IPS-15b (cell line): ENCODE data around the gene RIC8A.
"Not testable (repeated sequence)": the region's sequence is repeated elsewhere in the genome, so short reads cannot be mapped to it uniquely, and the experiment has no call there.

Experiments
- H3K27me3 ChIP-seq: one replicate; pipeline ENCODE4 v1.6.1; 2013; ENCODE audit warnings: low read length; ENCODE audit not compliant: control insufficient read depth, insufficient read depth
- H3K36me3 ChIP-seq: one replicate; pipeline ENCODE4 v1.6.1; 2013; ENCODE audit warnings: low read length; ENCODE audit not compliant: control insufficient read depth, insufficient read depth
- H3K4me1 ChIP-seq: one replicate; pipeline ENCODE4 v1.6.1; 2013; ENCODE audit warnings: mild to moderate bottlenecking, low read length; ENCODE audit not compliant: control insufficient read depth, insufficient read depth
- H3K4me3 ChIP-seq: one replicate; pipeline ENCODE4 v1.5.1; 2013; ENCODE audit warnings: low read depth, low read length
- H3K9ac ChIP-seq: one replicate; pipeline ENCODE4 v1.6.1; 2013; ENCODE audit warnings: low read depth, mild to moderate bottlenecking, low read length
- H3K9me3 ChIP-seq: one replicate; pipeline ENCODE4 v1.6.1; 2013; ENCODE audit warnings: mild to moderate bottlenecking, low read length; ENCODE audit not compliant: control insufficient read depth, insufficient read depth

RIC8A gene

DNA sequence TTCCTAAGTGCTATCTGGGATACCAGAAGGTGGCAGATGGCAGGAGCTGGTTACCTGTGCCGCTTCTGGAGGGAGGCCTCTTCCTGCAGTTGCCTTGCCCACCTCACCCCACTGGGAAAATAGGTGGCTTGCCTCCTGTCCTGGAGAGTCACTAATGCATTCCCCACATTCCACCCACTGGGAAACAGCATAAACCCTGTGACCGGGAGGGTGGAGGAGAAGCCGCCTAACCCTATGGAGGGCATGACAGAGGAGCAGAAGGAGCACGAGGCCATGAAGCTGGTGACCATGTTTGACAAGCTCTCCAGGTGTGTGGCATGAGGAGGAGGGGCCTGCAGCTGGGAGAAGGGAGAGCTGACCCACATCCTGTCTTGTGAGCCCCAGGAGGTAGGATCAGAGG is 5.6 kb downstream of the RIC8A start:
- no peak overlapping the region for H3K4me3 ChIP-seq
- no peak overlapping the region for H3K9ac ChIP-seq
- peaks cover 49% of the 10 kb centered on the region for H3K36me3 ChIP-seq
- H3K9me3 ChIP-seq = no peaks in the 10 kb centered on the region
- H3K4me1 ChIP-seq = peaks cover 2% of the 10 kb centered on the region
- no peaks in the 10 kb centered on the region for H3K27me3 ChIP-seq

DNA sequence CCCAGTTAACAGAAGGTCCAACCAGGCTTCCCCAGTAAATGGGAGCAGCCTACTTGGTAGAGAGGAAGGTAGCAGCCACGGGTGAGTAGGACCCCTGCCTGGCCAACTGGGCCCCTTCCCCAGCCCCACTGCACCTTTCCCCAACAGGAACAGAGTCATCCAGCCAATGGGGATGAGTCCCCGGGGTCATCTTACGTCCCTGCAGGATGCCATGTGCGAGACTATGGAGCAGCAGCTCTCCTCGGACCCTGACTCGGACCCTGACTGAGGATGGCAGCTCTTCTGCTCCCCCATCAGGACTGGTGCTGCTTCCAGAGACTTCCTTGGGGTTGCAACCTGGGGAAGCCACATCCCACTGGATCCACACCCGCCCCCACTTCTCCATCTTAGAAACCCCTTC is 6.6 kb downstream of the RIC8A start:
- Histone ChIP-seq H3K4me3 (no peak overlapping the region), H3K27me3 (no peaks in the 10 kb centered on the region), H3K36me3 (peaks cover 49% of the 10 kb centered on the region), H3K9ac (no peak overlapping the region), H3K4me1 (peaks cover 2% of the 10 kb centered on the region), H3K9me3 (no peaks in the 10 kb centered on the region)

- Histone ChIP-seq H3K36me3 (peaks cover 36% of the 10 kb centered on the region), H3K27me3 (no peaks in the 10 kb centered on the region), H3K4me1 (no peaks in the 10 kb centered on the region)
These were observed 8.1 kb downstream of the RIC8A start for GRCh38 chr11:215581-216037.

GRCh38 chr11:216081-216974 is 8.8 kb downstream of the RIC8A start:
- Histone ChIP-seq H3K4me1 (no peaks in the 10 kb centered on the region), H3K36me3 (peaks cover 29% of the 10 kb centered on the region), H3K9me3 (no peaks in the 10 kb centered on the region)

More at GRCh38 chr11:215581-216037, 8.1 kb downstream of the RIC8A start:
- Histone ChIP-seq H3K9ac (no peak overlapping the region), H3K9me3 (no peaks in the 10 kb centered on the region), H3K4me3 (no peak overlapping the region)

GRCh38 chr11:217704-218103 is 10.2 kb downstream of the RIC8A start:
- Histone ChIP-seq H3K27me3 (no peaks in the 10 kb centered on the region), H3K36me3 (peaks cover 16% of the 10 kb centered on the region), H3K9me3 (no peaks in the 10 kb centered on the region), H3K4me3 (no peak overlapping the region), H3K4me1 (no peaks in the 10 kb centered on the region), H3K9ac (no peak overlapping the region)

More at GRCh38 chr11:216081-216974, 8.8 kb downstream of the RIC8A start:
- Histone ChIP-seq H3K9ac (no peak overlapping the region), H3K4me3 (no peak overlapping the region), H3K27me3 (no peaks in the 10 kb centered on the region)

DNA sequence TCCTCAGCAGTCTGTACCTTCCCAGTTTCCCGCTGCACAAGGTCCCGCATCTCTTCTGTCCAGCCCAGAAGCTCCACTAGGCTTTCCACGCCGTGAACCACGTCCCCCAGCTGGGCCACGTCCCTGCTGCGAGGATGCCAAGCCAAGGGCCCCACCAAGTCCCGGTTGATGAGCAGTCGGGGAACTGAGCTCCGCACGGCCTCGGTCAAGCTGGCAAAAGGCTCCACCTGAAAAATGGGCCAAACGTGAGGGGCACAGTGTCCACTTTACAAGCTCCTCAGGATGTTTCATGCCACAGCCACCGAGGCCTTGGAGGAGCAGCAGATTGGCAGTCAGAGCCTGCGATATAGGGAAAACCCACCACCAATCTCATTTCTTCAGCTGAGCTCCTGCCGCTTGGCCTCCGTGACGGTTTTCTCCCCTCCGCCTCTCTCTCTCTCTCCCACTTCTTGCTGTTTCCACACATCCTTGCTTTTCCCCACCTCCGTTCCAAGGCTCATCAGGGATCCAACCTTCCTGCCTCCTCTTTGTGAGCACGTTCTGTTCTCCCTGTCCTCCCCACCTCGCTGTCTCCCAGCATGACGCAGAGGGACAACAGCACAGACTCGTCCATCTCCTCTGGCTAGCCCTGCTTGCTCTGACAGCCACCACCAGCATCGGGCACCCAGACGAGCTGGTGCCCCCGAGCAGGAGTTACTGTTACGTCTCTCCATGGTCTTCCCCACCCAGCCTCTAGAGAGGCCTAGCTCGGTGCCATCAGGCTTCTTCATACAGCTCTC is 11.5 kb downstream of the RIC8A start:
- H3K27me3 ChIP-seq = no peaks in the 10 kb centered on the region
- H3K36me3 ChIP-seq = peaks cover 13% of the 10 kb centered on the region
- H3K9ac ChIP-seq = no peak overlapping the region
- H3K9me3 ChIP-seq = no peaks in the 10 kb centered on the region
- H3K4me3 ChIP-seq = no peak overlapping the region
- H3K4me1 ChIP-seq = no peaks in the 10 kb centered on the region

GRCh38 chr11:220641-221215 is 13.2 kb downstream of the RIC8A start:
- not testable (repeated sequence) for H3K27me3 ChIP-seq, H3K4me3 ChIP-seq, H3K36me3 ChIP-seq, H3K9ac ChIP-seq, H3K4me1 ChIP-seq, H3K9me3 ChIP-seq

- Histone ChIP-seq H3K9me3 (no peaks in the 10 kb centered on the region), H3K9ac (no peak overlapping the region), H3K4me3 (no peak overlapping the region), H3K4me1 (no peaks in the 10 kb centered on the region), H3K27me3 (no peaks in the 10 kb centered on the region), H3K36me3 (peaks cover 3% of the 10 kb centered on the region)
These were observed 14.0 kb downstream of the RIC8A start for GRCh38 chr11:221539-221938.

- H3K9me3 ChIP-seq = no peaks in the 10 kb centered on the region
- H3K27me3 ChIP-seq = no peaks in the 10 kb centered on the region
- no peak overlapping the region for H3K4me3 ChIP-seq
- H3K36me3 ChIP-seq = peaks cover 3% of the 10 kb centered on the region
- H3K9ac ChIP-seq = no peak overlapping the region
- H3K4me1 ChIP-seq = no peaks in the 10 kb centered on the region
These were observed 14.7 kb downstream of the RIC8A start for GRCh38 chr11:221998-222789.

DNA sequence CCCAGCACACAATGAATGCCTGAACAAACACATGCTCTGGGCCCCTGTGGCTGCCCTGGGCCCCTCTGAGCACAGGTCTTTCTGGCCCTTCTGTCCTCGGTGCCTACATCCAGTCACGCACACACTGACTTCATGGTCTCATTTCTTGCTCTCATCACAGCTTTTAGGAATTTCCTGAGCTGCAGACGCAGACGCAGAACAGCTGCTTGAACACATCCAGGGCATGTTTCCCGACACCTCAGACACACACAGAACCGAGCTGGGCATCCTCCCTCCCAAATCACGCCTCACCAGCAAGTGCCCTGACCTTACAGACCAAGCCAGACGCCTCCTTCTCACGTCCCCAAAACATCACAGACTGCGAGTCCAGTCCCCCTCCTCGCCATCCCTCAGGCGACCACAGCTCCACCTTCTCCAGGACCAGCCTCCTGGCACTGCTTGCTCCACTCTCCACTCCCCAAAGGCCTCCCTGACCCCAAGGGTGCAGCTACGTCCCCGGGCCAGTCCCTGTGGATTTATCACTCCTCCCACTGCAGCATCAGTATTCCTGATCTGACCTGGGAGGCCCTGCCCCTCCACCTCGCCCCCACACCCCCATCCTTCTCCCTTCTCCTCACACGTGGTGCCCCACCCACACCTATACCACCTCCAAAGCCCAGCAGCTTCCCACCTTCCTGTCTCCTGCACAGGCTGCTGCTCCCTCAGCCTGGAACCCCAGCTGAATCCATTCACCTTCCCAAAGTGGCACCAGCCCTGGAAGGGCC is 15.7 kb downstream of the RIC8A start:
- H3K36me3 ChIP-seq = peaks cover 3% of the 10 kb centered on the region
- H3K27me3 ChIP-seq = no peaks in the 10 kb centered on the region
- no peaks in the 10 kb centered on the region for H3K4me1 ChIP-seq
- no peak overlapping the region for H3K9ac ChIP-seq
- no peak overlapping the region for H3K4me3 ChIP-seq
- H3K9me3 ChIP-seq = no peaks in the 10 kb centered on the region
